C4-2B (cell line): Measurements from ENCODE around the gene JAK2.

ENCODE experiments used
- ZFX ChIP-seq: fragments of 450-650 bp; IDR thresholded peaks from 2 replicates; pipeline ENCODE4 v1.6.1; 2017
- TF ChIP-seq, protein P1 (sequence below): fragments of 450-650 bp; conservative IDR thresholded peaks from 2 replicates; pipeline ENCODE4 v1.5.1; 2017; ENCODE audit warnings: mild to moderate bottlenecking

DNA sequence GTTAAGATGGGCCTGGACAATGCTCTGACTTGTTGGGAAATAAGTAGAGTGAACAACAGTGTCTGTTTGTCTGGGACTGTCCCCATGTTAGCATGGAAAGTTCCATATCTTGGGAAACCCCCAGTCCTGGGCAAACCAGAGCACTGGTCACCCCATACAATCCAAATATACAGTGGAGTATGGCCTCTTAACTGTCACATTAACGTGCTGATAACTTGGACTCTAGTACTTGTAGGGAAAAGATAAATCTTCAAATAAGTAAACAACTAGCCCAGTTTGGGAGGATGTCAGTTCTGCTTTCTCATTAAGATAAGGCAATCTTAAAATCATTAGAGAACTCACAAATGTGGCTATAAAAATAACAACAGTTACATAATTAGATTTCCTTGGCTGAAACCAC, 47.6 kb upstream of the JAK2 start:
- TF ChIP-seq, protein P1, sequence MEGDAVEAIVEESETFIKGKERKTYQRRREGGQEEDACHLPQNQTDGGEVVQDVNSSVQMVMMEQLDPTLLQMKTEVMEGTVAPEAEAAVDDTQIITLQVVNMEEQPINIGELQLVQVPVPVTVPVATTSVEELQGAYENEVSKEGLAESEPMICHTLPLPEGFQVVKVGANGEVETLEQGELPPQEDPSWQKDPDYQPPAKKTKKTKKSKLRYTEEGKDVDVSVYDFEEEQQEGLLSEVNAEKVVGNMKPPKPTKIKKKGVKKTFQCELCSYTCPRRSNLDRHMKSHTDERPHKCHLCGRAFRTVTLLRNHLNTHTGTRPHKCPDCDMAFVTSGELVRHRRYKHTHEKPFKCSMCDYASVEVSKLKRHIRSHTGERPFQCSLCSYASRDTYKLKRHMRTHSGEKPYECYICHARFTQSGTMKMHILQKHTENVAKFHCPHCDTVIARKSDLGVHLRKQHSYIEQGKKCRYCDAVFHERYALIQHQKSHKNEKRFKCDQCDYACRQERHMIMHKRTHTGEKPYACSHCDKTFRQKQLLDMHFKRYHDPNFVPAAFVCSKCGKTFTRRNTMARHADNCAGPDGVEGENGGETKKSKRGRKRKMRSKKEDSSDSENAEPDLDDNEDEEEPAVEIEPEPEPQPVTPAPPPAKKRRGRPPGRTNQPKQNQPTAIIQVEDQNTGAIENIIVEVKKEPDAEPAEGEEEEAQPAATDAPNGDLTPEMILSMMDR: no peak
- no peak for TF ChIP-seq ZFX
